ENCODE results near the gene LUZP2.

- no peak for TF ChIP-seq ZNF274 (IDR thresholded peaks at IDR 0.05; ENCODE audit: low read depth, low read length)
- TF ChIP-seq YY1 (IDR thresholded peaks at IDR 0.05; ENCODE audit: insufficient read depth, insufficient read length), result no peak
- TF ChIP-seq SUZ12 (IDR thresholded peaks at IDR 0.05; ENCODE audit: extremely low read depth, insufficient read depth, insufficient read length), result no peak
Measured at GRCh38 chr11:24949406-24949805, 452.6 kb downstream of the LUZP2 start.
